ENCODE measurements around the gene STOM. TPM values are rescaled to one million over a fixed set of nuclear protein-coding genes. Genes with fewer than 3 reads are reported as not detected.

The STOM gene
- polyA plus RNA-seq, 1 donor: 62.4 TPM

DNA sequence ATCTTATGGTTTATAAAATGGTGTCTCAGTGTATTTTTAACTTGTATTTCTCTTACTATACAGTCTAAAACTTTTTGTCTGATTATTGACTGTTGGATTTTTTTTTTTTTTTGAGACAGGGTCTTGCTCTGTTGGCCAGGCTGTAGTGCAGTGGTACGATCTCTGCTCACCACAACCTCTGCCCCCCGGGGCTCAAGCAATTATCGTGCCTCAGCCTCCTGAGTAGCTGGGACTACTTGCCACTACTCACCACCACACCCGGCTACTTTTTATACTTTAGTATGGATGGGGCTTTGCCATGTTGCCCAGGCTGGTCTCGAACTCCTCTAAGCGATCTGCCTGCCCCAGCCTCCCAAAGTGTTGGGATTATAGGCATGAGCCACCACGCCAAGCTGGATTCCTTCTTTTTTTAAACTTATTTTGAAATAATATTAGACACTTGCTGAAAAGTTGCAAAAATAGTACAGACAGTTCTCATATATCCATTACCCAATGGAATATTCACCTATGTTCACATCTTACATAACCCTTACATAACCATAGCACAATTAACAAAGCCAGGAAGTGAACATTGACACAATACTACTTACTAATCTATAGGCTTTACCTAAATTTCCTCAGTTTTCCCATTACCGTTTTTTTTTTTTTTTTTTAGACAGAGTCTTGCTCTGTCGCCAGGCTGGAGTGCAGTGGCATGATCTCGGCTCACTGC lies 47.2 kb downstream of the STOM start:
- no peak for DNase-seq

DNA sequence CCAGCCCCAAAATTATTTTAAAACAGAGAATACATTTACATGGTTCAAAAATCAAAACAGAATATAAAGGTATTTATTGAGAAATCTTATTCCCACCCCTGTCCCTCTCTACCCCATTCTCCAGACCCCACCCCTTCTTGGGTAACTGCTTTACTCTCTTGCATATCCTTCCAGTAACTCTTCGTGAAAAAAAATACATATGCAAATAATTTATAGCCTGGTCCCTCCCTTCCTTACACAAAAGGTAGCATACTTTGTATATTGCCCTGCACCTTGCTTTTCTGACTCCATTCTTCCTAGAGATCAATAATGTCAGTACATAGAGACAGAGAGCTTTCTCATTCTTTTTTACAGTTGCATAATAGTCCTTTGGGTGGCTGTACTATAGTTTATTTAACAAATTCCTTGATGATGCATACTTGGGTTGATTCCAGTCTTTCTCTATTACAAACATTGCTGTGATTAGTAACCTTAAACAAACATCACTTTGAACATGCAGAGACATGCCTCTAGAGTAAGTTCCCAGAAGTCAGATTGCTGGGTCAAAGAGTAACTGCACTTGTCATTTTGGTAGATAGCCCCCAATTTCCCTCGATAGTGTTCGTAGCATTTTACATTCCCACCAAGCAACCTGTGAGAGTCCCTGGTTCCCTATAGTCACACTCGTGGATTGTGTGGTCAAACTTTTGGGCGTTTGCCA lies 47.9 kb downstream of the STOM start:
- no peak for DNase-seq

GRCh38 chr9:121321016-121321503 lies 49.0 kb downstream of the STOM start:
- DNase-seq: no peak

DNA sequence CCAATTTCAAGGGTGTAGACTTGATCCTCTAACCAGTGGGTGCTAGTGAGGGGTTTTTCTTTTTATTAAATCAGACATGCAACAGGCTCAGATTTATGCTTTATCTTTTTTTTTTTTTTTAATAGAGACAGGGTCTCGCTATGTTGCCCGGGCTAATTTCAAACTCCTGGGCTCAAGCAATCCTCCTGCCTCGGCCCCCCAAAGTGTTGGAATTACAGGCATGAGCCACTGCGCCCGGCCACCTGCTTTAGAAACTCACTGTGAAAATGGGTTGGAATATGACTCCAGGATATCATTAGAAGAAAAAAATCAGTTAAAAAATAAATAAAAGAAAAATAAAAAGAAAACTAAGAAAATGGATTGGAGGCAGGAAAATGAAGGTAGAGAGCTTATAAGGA lies 50.7 kb downstream of the STOM start:
- DNase-seq: no peak

DNA sequence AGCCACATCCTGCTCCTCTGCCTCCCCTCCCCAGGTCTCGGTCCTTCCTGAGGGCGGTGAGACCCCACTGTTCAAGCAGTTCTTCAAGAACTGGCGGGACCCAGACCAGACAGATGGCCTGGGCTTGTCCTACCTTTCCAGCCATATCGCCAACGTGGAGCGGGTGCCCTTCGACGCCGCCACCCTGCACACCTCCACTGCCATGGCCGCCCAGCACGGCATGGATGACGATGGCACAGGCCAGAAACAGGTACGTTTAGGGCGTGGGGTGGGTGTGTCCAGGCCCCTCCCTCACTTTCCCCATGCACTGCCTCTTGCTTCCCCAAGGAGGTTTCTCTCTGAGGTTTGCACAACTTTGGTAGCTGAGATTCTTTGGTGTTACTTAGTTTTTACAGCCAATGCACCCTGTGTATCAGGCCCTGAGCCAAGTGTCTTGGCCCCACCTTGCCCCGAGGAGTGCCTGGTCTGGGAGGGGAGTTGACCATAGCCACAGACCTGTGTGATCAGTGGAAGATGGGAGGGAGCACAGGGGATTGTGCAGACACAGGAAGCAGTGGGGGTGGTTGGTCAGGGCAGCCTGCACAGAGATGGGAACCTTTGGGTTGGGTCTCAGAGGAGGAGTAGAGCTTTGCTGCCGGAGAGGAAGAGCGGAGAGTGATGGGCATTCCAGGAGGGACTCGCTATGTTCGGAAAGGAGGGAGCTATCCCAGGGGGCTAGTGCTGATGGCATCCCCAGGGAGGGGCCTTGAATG lies 51.2 kb downstream of the STOM start:
- no peak for DNase-seq

- no peak for DNase-seq
These were observed 52.1 kb downstream of the STOM start for GRCh38 chr9:121317737-121318630.

GRCh38 chr9:121316852-121317373 lies 53.1 kb downstream of the STOM start:
- no peak for DNase-seq

DNA sequence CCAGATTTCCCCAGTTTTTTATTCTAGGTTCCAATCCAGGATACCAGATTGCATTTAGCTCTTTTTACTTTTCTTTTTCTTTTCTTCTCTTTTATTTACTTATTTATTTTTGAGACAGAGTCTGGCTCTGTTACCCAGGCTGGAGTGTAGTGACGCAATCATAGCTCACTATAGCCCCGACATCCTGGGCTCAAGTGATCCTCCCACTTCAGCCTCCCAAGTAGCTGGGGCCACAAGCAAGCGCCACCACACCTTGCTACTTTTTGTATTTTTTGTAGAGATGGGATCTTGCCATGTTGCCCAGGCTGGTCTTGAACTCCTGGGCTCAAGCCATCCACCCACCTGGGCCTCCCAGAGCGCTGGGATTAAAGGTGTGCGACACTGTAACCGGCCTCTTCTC lies 53.7 kb downstream of the STOM start:
- DNase-seq: no peak

- no peak for DNase-seq
These were observed 56.4 kb downstream of the STOM start for GRCh38 chr9:121313458-121314152.

- DNase-seq: no peak
These were observed 57.9 kb downstream of the STOM start for GRCh38 chr9:121312169-121312568.

DNA sequence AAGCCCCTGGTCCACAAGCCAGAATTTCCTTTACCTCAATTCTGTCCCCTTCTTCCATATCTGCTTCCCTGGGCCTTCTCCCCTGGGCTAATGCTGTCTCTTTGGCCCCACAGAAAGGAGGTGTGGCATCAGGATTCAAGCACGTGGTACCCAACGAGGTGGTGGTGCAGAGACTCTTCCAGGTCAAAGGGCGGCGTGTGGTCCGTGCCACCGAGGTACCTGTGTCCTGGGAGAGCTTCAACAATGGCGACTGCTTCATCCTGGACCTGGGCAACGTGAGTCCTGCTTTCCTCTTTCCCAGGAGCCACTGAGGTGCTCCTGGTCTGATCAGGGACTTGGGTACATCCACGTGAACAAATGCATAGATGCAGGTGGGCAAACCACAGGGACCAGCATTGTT lies 59.5 kb downstream of the STOM start:
- DNase-seq: no peak

DNA sequence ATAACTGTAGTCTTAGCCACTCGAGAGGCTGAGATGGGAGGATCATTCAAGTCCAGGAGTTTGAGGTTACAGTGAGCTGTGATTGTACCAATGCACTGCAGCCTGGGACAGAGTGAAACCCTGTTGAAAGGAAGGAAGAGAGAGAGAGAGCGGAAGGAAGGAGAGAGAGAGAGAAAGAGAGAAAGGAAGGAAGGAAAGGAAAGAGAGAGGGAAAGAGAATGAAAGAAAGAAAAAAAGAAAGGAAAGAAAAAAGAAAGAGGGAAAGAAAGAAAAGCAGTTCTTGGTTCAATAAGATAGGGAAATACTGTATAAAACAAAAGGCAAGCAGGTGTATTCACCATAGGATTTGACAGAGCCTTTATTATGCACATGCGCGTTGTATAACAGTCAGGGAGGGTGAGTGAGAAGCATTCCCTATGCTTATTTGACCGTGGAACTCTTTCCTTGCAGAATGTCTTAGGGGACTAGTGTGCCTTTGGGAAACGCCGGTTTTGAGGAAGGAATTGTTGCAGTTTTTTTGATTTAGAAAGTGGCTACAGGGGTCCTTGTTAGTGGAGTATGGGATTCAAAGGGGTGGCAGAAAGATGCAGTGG lies 60.1 kb downstream of the STOM start:
- no peak for DNase-seq

DNA sequence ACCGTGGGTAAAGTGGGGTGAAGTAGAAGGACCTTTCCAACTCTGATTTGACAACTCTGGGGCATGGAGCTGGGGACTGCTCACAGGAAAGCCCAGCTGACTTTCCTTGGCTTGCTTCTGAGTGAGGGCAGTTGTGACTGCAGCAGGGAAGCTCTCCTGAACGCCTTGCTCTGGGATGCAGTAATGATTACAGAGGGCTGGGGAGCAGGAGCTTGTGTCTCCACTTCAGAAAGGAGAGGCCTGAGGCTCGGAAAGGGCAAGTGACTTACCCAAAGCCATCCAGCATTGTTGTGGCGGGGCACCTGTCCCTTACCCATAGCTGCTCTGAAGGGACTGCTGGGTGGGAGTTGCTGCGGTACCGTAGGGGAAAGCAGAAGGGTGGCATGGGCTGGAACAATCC lies 60.9 kb downstream of the STOM start:
- no peak for DNase-seq

- no peak for DNase-seq
These were observed 61.3 kb downstream of the STOM start for GRCh38 chr9:121308765-121309164.

GRCh38 chr9:121307976-121308375 lies 62.1 kb downstream of the STOM start:
- DNase-seq: no peak

DNA sequence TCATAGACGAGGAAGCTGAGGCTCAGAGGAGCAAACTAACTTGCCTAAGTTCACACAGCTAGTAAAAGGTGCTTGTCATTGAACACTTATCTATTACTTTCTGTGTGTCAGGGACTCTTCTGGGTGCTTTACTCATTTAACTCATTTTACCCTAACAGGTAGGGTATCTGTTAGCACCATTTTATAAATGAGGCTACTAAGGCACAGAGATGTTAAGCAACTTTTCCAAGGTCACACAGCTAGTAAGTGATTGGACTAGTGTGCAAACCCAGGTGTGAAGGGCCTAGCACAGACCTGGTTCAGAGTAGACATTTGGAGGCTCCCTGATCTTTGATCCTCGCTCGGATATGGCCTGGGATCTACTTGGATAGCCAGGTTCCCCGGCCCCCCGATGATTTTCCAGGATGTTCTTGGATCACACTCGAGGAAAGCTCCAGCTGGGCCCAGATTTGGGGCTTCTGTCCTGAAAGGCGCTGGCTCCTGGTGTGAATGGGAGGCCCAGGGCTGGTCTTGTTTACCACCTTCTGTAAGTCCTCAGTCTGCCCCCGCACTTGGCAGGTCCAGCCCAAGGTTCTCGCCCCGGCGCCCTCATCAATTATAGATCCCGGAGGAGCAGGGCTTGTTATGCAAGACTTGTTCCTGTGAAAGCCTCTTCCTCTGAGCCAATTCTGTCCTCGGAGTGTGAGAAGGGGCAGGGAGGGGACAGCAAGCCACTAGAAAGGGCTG lies 64.6 kb downstream of the STOM start:
- no peak for DNase-seq

DNA sequence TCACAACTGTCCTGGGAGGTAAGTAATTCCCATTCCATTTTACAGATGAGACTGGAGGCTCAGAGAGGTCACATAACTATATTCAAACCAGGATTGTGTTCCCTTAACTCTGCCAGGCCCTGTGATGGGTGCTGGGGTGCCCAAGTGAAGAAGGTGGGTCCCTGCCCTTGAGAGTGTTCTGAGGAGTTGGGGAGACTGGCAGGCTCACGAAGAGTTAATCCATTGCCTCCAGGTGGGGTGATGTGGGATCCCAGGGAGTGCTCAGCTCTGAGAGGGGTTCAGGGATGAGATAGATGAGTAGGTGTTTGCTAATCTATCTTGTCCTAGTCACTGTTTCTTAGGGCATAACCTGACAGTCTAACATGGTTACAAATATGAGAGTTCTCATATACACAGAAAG lies 65.3 kb downstream of the STOM start:
- no peak for DNase-seq

GRCh38 chr9:121303456-121304451 lies 66.3 kb downstream of the STOM start:
- DNase-seq: no peak

DNA sequence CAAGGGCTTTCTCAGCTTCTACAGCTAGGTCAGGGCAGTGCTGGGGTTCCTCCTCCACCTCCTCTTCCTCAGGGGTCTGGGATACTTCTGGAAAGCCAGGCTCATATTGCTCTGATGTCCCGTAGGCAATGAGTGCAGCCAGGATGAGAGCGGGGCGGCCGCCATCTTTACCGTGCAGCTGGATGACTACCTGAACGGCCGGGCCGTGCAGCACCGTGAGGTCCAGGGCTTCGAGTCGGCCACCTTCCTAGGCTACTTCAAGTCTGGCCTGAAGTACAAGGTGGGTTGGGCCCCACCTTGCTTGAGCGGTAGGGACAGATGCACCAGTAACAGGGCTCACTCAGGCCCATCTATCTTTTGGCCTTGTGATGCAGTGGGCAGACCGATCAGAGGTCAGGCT lies 67.3 kb downstream of the STOM start:
- DNase-seq: no peak
